NCI-H69 (cell line): Measurements from ENCODE around the gene ARHGAP6.
"Not testable (repeated sequence)": the region's sequence is repeated elsewhere in the genome, so short reads cannot be mapped to it uniquely, and the experiment has no call there.

Source experiments
- DNase-seq: peaks from one replicate; lab custom pipeline; 2025; lab: John Stamatoyannopoulos, UW

The ARHGAP6 gene

GRCh38 chrX:11648705-11649519 is 16.8 kb downstream of the ARHGAP6 start:
- DNase-seq: no peak

- peak; percentile 27 for DNase-seq
Observed at GRCh38 chrX:11647138-11647537, 18.6 kb downstream of the ARHGAP6 start.

- no peak for DNase-seq
Observed at GRCh38 chrX:11641349-11642065, 24.2 kb downstream of the ARHGAP6 start.

GRCh38 chrX:11640089-11640488 is 25.6 kb downstream of the ARHGAP6 start:
- DNase-seq: no peak

GRCh38 chrX:11632732-11633131 is 33.0 kb downstream of the ARHGAP6 start:
- no peak for DNase-seq

GRCh38 chrX:11629593-11630211 is 36.0 kb downstream of the ARHGAP6 start:
- DNase-seq: no peak

GRCh38 chrX:11628399-11628798 is 37.3 kb downstream of the ARHGAP6 start:
- DNase-seq: no peak

GRCh38 chrX:11626351-11626750 is 39.4 kb downstream of the ARHGAP6 start:
- DNase-seq: no peak

- no peak for DNase-seq
Observed at GRCh38 chrX:11619441-11619840, 46.3 kb downstream of the ARHGAP6 start.

- DNase-seq: not testable (repeated sequence)
Observed at GRCh38 chrX:11614253-11614652, 51.5 kb downstream of the ARHGAP6 start.

- DNase-seq: no peak
Observed at GRCh38 chrX:11611965-11612364, 53.8 kb downstream of the ARHGAP6 start.

- DNase-seq: no peak
Observed at GRCh38 chrX:11611161-11611560, 54.6 kb downstream of the ARHGAP6 start.

GRCh38 chrX:11609109-11609508 is 56.6 kb downstream of the ARHGAP6 start:
- DNase-seq: no peak

- DNase-seq: no peak
Observed at GRCh38 chrX:11606408-11606807, 59.3 kb downstream of the ARHGAP6 start.

GRCh38 chrX:11600578-11600977 is 65.1 kb downstream of the ARHGAP6 start:
- no peak for DNase-seq

- no peak for DNase-seq
Observed at GRCh38 chrX:11597479-11597878, 68.2 kb downstream of the ARHGAP6 start.

GRCh38 chrX:11591723-11592346 is 73.9 kb downstream of the ARHGAP6 start:
- no peak for DNase-seq

GRCh38 chrX:11589641-11590040 is 76.1 kb downstream of the ARHGAP6 start:
- DNase-seq: no peak

GRCh38 chrX:11588097-11588496 is 77.6 kb downstream of the ARHGAP6 start:
- no peak for DNase-seq

- DNase-seq: no peak
Observed at GRCh38 chrX:11585174-11585573, 80.5 kb downstream of the ARHGAP6 start.

- DNase-seq: no peak
Observed at GRCh38 chrX:11580789-11581188, 84.9 kb downstream of the ARHGAP6 start.
